ENCODE results near the gene PDLIM3.
"Not testable (repeated sequence)": the region's sequence is repeated elsewhere in the genome, so short reads cannot be mapped to it uniquely, and the experiment has no call there.

The PDLIM3 gene

DNA sequence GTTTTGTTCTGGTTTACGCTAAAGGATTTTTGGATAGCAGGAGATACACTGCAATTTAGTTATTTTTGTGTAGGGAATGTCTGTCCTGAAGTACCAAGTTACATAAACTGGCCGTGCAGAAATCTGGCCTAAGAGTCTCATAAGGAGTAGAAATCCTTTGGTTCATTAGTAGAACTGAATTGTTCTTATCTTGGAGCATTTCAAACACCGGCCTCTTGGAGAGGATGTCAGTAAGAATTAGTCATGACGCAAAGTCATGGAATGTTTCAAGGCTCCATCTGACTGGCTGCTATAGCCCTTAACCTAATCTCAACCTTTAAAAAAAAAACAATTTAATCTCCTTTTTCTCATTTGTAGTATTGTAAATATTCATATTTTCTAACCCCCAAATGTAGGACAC, 15.2 kb downstream of the PDLIM3 start:
- no peak for DNase-seq (ENCODE audit: low read depth)

DNA sequence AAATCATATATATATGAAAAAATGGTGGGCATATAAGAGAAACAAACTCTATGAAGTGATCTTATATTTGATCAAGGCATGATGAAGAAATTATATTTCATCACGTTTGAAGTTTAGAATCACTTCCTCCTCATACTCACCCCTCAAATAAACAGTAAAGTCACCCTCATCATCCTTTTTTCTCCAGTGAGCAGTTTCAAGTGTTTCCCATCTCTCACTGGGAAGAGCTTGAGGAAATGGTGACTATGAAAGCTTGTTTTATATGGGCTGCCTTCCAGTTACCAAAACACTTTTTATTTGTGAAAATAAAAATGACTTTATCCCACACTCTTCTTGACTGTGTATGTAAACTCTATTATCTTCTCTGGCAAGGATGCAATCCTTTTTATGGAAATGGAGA, 16.8 kb downstream of the PDLIM3 start:
- DNase-seq (ENCODE audit: low read depth) = no peak

DNA sequence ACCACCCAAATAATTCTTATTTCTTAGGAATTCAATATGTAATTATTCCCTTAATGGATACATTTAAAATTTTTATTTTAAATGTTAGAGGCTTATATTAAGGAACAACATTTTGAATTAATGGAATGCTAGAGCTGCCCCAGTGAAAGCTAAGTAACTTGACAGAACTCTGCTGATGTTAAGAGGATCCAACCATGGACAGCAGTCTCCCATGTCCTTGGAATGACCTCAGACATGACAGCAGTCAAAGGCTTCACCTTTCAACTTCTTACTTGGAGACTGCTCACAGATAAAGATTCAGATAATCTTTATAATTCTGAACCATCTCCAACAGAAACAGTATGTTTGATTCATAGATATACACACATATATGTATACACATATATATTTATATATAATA, 17.2 kb downstream of the PDLIM3 start:
- no peak for DNase-seq (ENCODE audit: low read depth)

DNA sequence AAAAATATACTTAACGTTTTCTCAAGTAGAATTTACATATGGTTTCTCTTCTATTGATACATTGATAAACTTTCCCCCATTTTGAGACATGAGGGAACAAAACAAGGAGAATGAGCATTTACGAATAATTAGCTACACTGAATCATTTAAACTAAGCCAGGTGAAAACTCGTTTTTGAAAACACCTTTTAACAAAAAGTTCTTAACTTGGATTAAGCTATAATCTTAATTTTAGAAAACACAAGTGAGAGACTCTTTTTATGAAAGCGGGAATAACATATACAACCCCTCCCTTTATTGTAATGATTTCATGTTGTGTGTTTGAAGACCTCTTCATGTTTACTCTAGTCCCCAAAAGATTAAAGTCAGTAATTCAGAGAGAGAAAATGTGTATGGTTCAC, 20.1 kb downstream of the PDLIM3 start:
- DNase-seq (ENCODE audit: low read depth) = no peak

DNA sequence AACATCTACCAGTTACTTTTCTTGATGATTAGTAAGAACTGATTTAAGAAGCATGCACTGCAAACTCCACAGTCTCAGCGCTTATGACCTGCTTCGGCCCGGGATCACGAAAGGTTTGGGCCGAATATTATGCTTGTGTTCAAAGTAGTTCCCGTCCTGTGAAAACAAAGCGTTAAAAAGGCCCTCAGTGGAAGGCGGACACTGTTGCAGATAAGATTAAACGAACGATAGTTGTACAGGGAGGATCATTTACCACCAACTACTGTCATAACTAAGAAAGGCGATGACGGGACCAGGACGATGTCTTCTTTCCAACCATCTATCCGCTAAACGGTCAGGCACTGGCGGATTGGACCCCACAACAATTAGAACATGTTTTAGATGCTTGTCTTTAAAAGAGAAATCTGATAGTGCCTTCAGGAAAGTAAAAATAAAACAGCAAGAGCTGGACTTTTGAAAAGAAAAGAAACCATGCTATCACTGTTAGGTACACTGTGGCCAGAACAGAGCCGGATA, 21.1 kb downstream of the PDLIM3 start:
- DNase-seq (ENCODE audit: low read depth) = no peak

DNA sequence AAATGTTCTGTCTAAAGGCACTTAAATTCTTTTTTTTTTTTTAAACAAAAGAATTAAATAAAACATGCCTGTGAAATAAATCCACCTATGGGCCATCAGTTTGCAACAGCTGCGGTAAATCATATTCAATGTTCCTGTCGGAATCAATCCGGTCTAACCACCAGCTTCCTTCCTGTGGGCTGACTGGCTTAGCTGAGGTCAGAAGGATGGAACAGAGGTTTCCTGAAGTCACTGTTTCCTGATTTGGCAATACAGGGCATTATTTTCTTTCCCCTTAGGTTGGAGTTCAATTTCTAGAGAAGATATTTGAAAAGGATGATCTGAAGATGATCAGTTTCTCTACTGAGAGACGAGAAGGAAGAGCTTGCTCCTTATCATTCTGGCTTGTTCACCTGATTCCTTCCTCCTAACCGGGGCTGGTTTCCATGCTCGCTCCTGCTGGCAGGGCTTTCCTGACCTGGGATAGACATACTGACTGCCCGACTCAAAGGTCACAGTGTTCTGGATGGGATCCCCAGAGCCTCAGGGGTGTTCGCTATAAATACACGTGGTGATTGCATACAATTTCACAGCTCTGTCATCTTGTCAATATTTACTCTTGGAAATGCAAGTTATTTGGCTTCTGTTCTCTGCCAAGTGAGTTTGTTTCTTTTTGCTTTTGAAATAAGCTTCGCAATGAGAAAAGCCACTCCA, 21.7 kb downstream of the PDLIM3 start:
- DNase-seq (ENCODE audit: low read depth) = no peak

DNA sequence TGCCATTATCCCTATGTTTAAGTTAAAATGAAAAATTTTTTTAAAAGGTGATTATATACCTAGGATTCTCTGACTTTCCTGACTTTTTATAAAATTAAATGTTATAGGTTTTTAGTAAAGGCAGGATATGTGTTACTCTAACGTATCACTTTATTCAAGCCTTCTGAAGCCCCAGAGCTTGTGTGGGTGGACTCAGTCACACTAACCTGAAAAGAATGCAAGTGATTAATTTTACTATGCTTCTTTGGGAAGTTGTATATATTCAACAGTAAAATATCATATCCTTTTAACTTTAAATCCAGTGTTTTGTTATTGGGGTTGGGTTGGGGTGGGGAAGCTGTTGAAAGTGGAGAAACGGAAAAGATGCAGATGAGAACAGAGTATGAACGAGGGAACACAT, 22.8 kb downstream of the PDLIM3 start:
- DNase-seq (ENCODE audit: low read depth) = no peak

DNA sequence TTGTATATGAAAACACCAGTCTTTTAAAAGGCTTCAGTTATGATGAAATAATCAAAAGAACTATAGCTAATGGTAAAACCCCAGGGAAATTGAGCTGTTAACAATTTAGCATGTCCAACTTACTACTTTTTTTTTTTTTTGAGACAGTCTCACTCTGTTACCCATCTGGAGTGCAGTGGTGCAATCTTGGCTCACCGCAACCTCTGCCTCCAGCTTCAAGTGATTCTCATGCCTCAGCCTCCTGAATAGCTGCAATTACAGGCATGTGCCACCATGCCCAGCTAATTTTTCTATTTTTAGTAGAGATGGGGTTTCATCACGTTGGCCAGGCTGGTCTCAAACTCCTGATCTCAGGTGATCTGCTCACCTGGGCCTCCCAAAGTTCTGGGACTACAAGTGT, 24.1 kb downstream of the PDLIM3 start:
- DNase-seq (ENCODE audit: low read depth) = not testable (repeated sequence)

DNA sequence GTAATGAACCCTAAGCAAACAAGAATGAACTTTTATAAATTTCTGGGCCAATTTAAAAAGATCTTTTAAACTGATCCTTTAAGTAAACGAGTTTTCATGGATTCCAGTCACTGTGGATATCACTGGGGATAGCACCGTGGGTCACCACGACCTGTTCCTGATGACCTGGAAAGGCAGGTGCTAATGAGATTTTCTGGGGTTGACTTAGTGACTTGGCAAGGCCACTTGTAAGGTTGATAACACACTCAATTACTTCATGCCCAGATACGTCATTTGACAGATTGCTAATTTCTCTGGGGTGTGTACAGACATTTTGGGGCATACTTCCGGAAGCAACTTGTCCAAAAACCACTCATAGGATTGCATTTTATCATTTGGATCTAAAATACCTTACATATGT, 24.5 kb downstream of the PDLIM3 start:
- no peak for DNase-seq (ENCODE audit: low read depth)

DNA sequence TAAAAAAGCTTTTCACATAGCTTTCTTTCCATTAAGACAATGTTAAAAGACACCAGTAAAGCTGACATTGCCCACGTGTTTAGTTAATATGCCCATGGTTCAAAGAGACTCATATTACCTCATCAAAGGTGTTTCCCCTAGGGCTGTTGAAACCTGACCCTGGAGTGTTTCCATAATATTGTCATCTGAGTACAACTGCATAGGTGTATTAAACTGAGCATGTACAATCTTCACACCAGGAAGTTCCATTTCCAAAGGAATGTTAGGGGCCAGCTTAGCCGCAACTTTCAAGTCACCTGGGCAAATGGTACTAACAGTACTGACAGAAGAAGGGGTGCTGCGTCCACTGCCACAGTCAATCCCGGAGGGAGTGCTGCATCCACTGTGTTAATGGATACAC, 27.1 kb downstream of the PDLIM3 start:
- no peak for DNase-seq (ENCODE audit: low read depth)

DNA sequence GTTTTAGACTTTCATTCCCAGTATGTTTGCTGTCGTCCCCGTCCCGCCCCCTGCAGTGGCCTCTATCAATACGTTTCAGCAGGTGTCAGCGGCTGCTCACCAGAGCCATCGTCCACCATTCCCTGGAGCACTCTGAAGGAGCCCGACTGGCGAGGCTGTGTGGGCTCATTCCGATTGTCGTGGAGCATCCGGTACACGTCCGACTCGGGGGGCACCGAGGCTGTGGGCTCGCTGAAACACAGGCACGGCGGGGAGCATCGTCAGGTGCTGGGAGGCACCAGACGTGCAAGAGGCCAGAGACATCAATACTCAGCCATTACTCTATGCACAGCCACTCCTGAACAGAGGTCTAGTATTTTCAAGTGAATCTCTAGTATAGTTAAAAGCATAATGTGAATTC, 28.9 kb downstream of the PDLIM3 start:
- DNase-seq (ENCODE audit: low read depth) = no peak

DNA sequence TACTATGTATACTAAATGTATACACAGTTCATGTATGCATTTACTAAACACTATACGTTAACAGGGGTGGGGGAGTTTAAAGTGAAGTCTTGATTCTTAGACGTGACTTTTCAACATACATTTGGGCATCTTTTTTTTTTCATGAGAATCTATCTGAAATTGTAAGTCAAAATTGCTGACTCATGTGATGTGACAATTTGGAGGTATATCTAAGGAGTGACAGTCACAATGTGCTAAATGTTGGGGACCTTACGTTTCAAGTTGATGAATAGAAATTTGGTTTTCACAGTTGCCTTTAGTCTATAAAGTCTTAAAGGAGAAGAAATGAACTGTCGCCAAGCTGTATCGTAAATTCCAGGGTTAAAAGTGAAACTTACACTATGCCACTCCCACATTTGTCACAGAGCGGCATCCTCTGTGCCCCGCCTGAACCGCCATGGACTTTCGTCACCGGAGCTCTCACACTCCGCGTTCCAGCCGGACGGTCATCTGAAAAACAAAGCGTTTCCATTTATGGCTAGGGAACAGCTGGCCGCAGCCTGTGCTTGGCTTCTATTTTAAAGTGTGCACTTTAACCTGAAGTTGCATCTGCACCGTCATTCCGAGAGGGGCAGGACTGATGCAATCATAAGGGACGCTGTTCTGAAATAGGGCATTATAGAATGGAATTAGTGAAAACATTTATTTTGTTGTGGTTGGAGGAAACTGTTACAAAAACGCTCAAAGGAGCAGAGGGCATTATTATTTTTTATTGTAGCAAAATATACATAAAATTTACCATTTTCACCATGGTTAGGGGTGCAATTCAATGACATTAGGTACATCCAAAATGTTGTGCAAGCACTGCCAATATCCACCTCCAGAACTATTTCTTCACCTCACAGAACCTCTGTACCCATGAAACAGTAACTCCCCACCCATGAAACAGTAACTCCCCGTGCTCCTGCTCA, 30.9 kb downstream of the PDLIM3 start:
- DNase-seq (ENCODE audit: low read depth) = no peak

DNA sequence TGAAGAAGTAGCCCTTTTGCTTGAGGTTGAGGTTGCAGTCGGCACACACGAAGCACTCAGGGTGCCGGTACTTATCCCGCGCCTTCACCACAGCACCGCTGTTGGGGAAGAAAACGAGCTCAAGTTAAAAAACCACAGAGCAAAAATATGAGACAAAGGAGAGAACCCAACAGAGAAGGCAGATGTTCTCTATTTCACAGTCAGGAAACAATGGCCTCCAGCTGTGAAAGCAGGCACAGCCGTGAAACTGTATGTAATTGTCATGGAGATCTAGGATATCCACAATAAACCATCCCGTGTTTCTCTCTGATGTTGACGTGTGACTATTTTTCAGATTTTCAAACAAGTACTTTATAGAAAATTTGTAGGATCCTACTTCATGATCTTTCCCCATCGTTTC, 32.9 kb downstream of the PDLIM3 start:
- DNase-seq (ENCODE audit: low read depth) = no peak

DNA sequence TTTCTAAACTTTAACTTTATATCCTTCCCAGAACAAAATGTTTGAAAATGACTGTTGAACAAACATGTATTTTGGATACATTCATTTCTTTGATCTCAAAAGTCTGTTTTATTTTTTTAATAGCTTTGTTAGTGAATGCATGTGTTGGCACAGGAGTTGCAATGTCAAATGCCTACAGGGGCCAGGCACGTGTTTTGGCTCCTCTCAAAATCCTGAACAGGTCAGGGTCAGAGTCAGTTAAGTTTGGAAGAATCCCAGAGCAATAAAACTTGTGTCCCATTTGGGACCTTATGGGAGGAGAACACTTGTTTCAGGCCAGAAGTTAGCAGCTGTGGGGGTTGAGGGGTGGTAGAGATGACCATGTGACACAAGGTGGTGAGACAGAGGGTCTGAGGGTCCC, 34.7 kb downstream of the PDLIM3 start:
- no peak for DNase-seq (ENCODE audit: low read depth)

DNA sequence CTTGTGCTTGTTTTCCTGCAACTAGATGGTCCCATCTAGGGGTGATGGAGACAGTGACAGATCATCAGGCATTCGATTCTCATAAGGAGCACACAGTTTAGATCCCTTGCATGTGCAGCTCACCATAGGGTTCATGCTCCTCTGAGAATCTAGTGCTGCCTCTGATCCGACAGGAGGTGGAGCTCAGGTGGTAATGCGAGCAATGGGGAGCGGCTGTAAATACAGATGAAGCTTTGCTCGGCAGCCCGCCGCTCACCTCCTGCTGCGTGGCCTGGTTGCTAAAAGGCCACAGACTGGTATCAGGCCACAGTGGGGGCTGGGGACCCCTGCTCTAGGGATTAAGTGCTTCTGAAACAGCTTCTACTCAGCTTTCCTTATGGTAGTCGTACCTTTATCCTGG, 35.3 kb downstream of the PDLIM3 start:
- DNase-seq (ENCODE audit: low read depth) = no peak

DNA sequence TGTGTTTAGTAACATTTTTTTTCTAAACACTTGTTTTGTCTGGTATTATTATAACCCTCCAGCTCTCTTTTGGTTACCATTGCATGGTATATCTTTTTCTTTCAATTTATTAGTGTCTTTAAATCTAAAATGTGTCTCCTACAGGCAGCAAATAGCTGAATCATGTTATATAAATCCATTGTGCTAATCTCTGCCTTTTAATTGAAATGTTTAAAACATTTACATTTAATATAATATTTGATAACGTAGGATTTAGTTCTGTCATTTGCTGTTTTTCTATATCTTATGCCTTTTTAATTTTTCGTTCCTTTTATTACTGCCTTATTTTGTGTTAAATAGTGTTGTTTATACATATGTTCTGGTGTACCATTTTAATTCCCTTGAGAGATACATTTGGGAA, 46.7 kb downstream of the PDLIM3 start:
- DNase-seq (ENCODE audit: low read depth) = no peak

DNA sequence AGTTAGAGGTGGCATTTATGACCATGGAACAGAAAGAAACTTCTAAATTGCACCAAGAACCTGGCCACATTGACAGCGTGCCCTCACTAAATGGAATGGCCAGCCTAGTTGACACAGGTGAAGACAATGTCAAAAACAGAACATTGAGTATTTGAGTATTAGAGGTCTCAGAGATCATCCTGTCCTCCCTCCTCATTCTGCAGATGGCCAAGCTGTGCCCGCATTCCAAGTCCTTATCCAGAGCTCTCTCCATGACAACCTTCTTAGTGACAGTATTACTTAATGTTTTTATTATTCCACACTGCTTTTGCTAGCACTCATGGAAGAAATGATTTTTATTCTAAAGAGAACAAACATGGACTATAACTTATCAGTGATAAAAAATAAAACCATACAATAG, 53.9 kb downstream of the PDLIM3 start:
- DNase-seq (ENCODE audit: low read depth) = no peak

DNA sequence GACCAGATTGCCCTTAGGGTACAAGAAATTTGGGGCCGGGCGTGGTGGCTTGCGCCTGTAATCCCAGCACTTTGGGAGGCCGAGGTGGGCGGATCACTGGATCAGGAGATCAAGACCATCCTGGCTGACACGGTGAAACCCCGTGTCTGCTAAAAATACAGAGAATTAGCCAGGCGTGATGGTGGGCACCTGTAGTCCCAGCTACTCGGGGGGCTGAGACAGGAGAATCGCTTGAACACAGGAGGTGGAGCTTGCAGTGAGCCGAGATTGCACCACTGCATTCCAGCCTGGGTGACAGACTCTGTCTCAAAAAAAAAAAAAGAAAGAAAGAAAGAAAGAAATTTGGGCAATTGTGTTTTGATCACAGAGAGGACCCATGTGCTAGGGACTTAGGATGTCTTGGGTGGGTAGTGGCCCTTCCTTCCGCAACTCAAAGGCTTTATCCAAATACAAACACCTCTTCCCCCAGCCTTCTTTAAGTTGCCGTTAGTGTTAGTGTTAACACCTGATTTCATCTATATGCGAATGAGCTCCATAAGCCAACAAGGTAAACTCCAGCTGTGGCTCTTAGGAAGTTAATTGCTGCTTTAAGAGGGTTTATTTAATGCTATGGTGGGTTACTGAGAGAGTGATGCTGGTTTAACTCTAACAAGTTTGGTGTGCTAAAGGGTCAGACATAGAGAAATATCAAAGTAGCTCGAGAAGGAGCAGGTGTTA, 55.1 kb downstream of the PDLIM3 start:
- no peak for DNase-seq (ENCODE audit: low read depth)

DNA sequence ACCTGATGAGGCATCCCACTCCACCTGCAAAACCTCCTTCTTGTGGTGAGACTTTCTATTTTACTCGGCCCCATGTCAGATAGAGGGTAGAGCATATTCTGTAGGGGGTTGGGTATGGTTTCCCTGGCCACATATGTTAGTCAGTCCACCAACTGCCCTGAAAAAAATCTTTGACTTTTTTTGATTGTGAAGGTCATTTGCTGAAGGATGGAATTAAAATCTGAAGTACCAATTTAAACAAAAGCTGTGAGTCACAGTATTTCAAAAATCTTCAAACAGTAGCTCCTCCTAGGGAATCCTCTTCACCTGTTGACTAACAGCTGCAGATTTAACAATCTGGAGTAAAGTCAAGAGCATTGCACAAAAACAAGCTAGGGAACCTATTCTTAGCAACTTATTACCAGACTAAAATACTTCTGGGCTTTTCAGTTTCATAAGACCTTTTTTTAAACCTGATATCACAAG, 55.8 kb downstream of the PDLIM3 start:
- DNase-seq (ENCODE audit: low read depth) = no peak

DNA sequence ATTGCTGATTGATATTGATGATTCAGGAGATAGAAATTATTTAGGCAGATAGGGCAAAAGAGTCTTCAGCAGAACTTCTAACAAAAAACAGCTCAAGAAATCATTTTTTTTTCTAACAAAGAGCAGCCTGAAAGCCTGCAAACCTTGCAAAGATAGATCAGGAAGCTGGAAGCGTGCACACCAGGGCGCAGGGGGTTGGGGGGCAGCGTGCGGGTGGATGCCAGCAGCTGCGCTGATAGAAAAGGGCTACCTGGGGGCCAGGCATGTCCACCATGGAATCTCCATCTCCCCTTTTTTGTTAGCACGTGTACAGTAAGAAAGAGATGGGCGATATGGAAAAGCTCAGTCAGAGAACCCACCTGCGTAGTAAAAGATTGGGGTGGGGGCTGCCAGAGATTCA, 62.1 kb downstream of the PDLIM3 start:
- no peak for DNase-seq (ENCODE audit: low read depth)

DNA sequence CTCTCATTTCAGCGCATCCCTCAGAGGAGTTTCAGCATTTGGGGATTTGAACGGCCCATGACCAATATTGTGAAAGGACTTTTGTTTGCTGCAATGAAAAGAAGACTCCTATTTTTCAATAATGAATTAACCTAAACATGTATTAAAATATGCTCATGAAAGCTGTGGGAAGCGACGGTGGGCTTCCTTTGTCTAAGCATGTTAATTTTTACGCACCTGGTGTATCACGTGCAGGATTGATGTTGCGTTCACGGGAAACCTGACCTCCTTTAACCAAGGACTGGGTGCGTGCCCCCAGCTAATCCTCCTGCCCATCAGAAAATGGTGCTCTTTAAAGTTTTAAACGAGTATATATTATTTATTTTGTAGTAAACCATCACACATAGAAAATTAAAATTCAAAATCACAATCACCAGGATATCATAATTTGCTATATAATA, 63.2 kb downstream of the PDLIM3 start:
- DNase-seq (ENCODE audit: low read depth) = no peak
